ENCODE results near the gene OSMR. TPM values are rescaled to one million over a fixed set of nuclear protein-coding genes. Genes with fewer than 3 reads are reported as not detected.

The OSMR gene
- total RNA-seq, 1 donor from 2014 or later = 69.0 TPM

GRCh38 chr5:38874948-38875456 lies 29.2 kb downstream of the OSMR start:
- Histone ChIP-seq H3K36me3 (peaks cover 0 to 8% of the 10 kb centered on the region in 2 donors), H3K27me3 (no peaks in the 10 kb centered on the region), H3K27ac (no peak overlapping the region), H3K9me3 (no peaks in the 10 kb centered on the region), H3K4me3 (no peak overlapping the region), H3K4me1 (peaks cover 32% of the 10 kb centered on the region)
- intact Hi-C loops (cut with DNase I) = no loop called here
- TF ChIP-seq, protein P1, sequence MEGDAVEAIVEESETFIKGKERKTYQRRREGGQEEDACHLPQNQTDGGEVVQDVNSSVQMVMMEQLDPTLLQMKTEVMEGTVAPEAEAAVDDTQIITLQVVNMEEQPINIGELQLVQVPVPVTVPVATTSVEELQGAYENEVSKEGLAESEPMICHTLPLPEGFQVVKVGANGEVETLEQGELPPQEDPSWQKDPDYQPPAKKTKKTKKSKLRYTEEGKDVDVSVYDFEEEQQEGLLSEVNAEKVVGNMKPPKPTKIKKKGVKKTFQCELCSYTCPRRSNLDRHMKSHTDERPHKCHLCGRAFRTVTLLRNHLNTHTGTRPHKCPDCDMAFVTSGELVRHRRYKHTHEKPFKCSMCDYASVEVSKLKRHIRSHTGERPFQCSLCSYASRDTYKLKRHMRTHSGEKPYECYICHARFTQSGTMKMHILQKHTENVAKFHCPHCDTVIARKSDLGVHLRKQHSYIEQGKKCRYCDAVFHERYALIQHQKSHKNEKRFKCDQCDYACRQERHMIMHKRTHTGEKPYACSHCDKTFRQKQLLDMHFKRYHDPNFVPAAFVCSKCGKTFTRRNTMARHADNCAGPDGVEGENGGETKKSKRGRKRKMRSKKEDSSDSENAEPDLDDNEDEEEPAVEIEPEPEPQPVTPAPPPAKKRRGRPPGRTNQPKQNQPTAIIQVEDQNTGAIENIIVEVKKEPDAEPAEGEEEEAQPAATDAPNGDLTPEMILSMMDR (IDR thresholded peaks at IDR 0.05) = no peak
- TF ChIP-seq POLR2A (IDR thresholded peaks at IDR 0.05) (no peak), POLR2AphosphoS5 (IDR thresholded peaks at IDR 0.05; ENCODE audit: insufficient read depth in 1 of 2, low read depth in 1 of 2) (no peak)
- no peak for DNase-seq (ENCODE audit: extremely low spot score in 2 of 2)

DNA sequence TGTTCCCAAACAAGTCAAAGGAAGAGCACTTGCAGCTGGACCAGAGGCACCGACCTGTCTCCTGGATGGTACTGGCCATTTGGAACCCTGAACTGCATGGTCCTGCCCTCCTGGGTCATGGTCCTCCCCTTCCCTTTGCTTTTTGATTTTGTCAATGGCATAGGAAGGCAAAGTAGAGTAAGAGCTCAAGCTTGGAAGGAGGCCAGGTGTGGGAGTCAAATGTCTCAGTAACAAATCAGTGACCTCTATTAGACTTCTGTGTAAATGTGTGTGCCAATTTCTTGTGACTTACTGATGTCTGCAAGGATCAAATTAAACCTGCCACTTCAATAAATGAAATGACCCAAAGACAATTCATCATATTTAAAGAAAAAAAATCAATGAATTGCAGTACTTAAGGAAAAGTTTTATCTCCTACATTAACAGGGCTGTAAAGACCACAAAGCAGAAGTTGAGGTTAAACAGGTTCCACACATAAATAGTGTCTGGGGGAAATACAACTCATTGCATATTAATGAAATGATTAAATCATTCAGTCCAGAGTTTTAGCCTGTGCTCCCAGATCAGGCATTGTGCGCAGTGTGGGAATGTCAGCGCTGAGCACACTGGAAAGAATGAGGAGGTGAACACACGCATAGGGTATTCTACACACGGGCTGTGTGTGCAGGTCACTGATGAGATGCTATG lies 32.7 kb downstream of the OSMR start:
- Histone ChIP-seq H3K27ac (no peak overlapping the region), H3K36me3 (peaks cover 0 to 31% of the 10 kb centered on the region in 2 donors)
- intact Hi-C loops (cut with DNase I) = no loop called here

GRCh38 chr5:38879078-38879460 lies 33.3 kb downstream of the OSMR start:
- no peaks in the 10 kb centered on the region for H3K9me3 ChIP-seq
- H3K4me1 ChIP-seq = no peaks in the 10 kb centered on the region
- H3K36me3 ChIP-seq = peaks cover 0 to 35% of the 10 kb centered on the region in 2 donors
- H3K27me3 ChIP-seq = no peaks in the 10 kb centered on the region
- intact Hi-C loops (cut with DNase I) = no loop called here
- TF ChIP-seq, protein P1 (IDR thresholded peaks at IDR 0.05) = no peak
- no peak for TF ChIP-seq POLR2AphosphoS5 (IDR thresholded peaks at IDR 0.05; ENCODE audit: insufficient read depth in 1 of 2, low read depth in 1 of 2)
- TF ChIP-seq POLR2A (IDR thresholded peaks at IDR 0.05) = no peak
- no peak for DNase-seq (ENCODE audit: extremely low spot score in 2 of 2)
- no peak overlapping the region for H3K4me3 ChIP-seq
- H3K27ac ChIP-seq = no peak overlapping the region

More for the DNA sequence above, 32.7 kb downstream of the OSMR start:
- H3K4me3 ChIP-seq = no peak overlapping the region
- no peaks in the 10 kb centered on the region for H3K4me1 ChIP-seq
- no peak for DNase-seq (ENCODE audit: extremely low spot score in 2 of 2)
- no peaks in the 10 kb centered on the region for H3K27me3 ChIP-seq
- TF ChIP-seq POLR2A (IDR thresholded peaks at IDR 0.05) (no peak), POLR2AphosphoS5 (IDR thresholded peaks at IDR 0.05; ENCODE audit: insufficient read depth in 1 of 2, low read depth in 1 of 2) (no peak)
- TF ChIP-seq, protein P1 (IDR thresholded peaks at IDR 0.05) = no peak
- H3K9me3 ChIP-seq = no peaks in the 10 kb centered on the region

GRCh38 chr5:38883842-38884241 lies 38.0 kb downstream of the OSMR start:
- Histone ChIP-seq H3K36me3 (peaks cover 0 to 45% of the 10 kb centered on the region in 2 donors), H3K4me1 (no peaks in the 10 kb centered on the region), H3K4me3 (no peak overlapping the region), H3K27me3 (no peaks in the 10 kb centered on the region), H3K9me3 (no peaks in the 10 kb centered on the region), H3K27ac (no peak overlapping the region)
- TF ChIP-seq, protein P1 (IDR thresholded peaks at IDR 0.05) = no peak
- TF ChIP-seq POLR2AphosphoS5 (IDR thresholded peaks at IDR 0.05; ENCODE audit: insufficient read depth in 1 of 2, low read depth in 1 of 2) (no peak), POLR2A (IDR thresholded peaks at IDR 0.05) (no peak)
- intact Hi-C loops (cut with DNase I) = no loop called here
- DNase-seq (ENCODE audit: extremely low spot score in 2 of 2) = no peak

- DNase-seq (ENCODE audit: extremely low spot score in 2 of 2) = no peak
- TF ChIP-seq POLR2A (IDR thresholded peaks at IDR 0.05) (no peak), POLR2AphosphoS5 (IDR thresholded peaks at IDR 0.05; ENCODE audit: insufficient read depth in 1 of 2, low read depth in 1 of 2) (no peak)
- TF ChIP-seq, protein P1 (IDR thresholded peaks at IDR 0.05) = no peak
Observed at GRCh38 chr5:38885208-38885607, 39.4 kb downstream of the OSMR start.

More at GRCh38 chr5:38885208-38885607, 39.4 kb downstream of the OSMR start:
- Histone ChIP-seq H3K9me3 (no peaks in the 10 kb centered on the region), H3K4me1 (no peaks in the 10 kb centered on the region), H3K4me3 (no peak overlapping the region), H3K27ac (no peak overlapping the region), H3K27me3 (no peaks in the 10 kb centered on the region), H3K36me3 (peaks cover 0 to 41% of the 10 kb centered on the region in 2 donors)
- intact Hi-C loops (cut with DNase I) = no loop called here

Data from vagina (tissue), 2 donors.